NCI-H1048 (cell line): ENCODE measurements around the gene PRMT9.

ENCODE experiments used
- DNase-seq: peaks from one replicate; lab custom pipeline; 2025; lab: John Stamatoyannopoulos, UW

PRMT9 gene

DNA sequence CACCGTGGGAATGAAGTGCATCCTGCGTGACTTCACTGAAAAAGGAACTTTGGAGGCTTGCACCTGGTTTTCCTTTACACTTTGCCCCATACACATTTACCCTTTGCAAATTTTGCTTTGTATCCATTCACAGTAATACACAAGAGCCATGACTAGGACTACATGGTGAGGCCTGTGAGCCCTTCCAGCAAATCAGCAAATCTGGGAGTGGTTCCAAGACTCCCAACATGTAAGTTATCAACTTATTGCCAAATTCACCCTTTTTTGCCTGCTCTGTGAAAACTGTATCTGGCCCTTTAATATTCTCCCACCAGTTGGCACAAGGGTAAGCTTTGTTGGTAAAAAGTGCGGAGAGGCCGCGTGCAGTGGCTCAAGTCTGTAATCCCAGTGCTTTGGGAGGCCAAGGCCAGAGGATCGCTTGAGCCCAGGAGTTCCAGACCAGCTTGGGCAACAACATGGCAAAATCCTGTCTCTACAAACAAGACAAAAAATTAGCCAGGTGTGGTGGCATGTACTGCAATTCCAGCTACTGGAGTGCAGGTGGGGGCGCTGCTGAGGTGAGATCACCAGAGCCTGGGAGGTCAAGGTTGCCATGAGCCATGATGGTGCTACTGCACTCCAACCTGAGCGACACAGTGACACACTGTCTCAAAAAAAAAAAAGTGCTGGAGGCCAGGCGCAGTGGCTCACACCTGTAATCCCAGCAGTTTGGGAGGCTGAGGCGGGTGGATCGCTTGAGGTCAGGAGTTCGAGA, 5.0 kb downstream of the PRMT9 start:
- no peak for DNase-seq

DNA sequence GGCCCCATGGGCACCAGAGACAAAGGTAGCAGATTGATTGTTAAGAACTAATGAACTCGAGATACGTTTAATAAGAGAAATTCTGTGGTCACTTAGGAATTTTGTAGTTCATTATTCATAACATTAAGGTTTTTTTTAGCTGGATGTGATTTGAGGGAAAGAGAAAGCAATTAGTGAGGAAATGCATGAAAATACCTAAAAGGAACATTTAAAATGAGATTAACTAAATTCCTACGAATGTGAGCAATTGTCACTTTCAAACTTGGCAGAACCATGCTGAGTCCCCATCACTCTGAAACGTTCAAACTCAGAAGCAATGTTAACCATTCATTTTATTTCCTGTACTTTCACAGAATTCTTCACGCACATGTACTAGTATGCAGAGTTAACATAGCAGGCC, 5.9 kb downstream of the PRMT9 start:
- DNase-seq: no peak

DNA sequence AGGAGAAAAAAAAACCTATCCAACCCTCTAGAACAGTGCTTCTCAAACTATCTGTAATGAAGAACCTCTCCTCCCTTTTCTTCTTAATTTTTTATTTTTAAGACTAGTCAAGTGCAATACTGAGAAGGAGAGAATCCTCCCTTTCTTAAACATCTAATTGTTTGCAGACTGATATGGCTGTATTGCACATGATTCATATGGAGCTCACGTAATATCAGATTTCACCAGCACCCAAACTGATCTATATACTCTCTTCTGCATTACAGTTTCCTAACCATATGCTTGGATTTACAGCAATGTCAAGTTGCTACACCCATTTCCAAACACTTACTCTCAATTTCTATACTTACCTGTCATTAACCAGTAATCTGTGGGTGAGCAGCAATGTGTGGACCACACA, 9.5 kb downstream of the PRMT9 start:
- no peak for DNase-seq

DNA sequence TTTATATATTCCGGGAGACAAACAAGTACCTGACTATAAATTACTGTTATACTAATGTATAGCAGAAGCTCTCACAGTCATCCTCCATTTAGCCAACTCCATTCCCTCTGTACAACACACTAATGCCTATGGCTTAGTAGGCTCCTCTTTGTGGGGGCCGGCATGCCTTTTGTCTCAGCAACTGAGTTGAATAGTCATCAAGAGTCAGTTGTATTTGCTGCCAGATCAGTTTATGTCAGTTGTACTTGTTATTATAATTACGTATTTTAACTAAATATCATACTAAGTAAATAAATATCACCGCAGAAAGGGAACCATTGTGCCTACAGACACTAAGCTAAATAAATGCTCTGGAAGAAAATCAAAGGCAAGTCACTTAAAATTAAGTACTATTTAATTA, 9.9 kb downstream of the PRMT9 start:
- DNase-seq: no peak

DNA sequence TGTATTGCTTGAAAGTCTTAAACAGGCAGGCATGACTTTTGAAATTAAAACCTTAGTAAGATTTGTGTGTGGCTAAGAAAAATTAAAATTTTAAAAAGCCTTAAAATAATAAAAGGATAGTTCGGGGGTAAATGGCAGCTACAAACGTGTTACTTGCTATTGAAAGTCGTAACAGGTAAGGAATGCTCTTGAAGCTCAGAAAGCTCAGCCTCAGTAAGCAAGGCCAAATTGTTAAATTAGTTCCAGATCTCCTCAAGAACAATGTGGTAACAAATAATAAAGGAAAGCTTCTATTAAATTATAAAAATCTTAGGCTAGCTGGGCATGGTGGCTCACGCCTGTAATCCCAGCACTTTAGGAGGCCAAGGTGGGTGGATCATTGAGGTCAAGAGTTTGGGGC, 25.5 kb downstream of the PRMT9 start:
- no peak for DNase-seq

DNA sequence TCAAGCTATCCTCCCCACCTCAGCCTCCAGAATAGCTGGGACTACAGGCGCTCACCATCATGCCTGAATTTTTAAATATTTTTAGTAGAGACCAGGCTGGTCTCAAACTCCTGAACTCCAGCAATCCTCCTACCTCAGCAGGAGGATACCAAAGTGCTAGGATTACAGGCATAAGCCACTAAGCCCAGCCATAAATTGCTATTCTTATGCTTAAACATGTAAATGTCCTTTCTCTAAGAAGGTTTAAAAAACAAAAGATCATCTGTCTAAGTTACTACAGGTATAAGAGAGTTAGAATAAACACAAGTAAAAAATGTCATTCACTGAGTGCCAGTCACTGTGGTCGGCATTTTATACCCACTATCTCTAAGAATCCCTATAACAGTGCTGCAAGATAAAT, 28.3 kb downstream of the PRMT9 start:
- DNase-seq: no peak

DNA sequence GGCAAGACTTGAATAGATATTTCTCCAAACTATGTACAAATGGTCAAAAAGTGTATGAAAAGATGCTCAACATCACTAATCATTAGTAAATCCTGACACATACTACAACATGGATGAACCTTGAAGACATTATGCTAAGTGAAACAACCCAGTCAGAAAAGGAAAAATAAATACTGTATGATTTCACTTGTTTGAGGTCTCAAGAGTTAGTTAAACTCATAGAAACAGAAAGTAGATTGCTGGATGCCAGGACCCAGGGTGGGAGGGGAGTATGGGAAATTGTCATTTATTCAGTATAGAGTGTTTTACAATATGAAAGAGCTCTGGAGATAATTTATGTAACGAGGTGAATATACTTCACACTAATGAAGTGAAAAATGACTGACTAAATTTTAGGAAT, 32.4 kb downstream of the PRMT9 start:
- DNase-seq: no peak

DNA sequence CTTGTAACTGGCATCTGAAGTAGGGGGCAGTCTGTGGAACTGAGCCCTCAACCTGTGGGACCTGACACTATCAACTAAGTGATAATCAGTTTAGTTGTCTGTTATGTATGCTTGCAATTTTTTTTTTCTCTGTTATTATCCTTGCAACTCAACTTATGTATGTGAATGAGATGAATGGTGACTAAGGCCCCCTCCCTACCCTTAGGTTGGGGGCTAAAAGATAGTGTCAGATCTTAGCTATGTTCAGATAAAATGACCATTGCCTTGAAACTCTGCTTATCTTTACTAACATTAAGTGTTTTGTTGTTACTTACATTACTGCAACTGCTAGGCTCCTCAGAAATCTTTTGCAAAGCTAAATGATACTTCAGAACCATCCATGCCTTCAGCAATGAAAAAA, 35.3 kb downstream of the PRMT9 start:
- no peak for DNase-seq

DNA sequence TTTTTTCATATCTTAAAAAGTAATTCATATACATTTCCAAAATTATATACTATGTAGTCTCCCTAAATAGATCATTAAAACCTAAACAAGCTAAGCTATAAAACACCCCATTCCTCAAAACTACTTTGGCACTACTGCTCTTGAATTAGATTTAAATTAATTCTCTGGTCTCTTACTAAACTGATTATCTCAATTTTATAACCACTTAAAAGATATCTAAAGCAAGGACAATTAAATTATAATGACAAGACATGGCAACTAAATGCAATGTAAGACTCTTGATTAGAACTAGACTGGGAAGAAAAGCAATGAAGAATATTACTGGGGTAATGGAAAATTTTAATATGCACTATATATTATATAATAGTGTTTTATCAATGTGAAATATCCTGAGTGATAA, 38.9 kb downstream of the PRMT9 start:
- DNase-seq: no peak

DNA sequence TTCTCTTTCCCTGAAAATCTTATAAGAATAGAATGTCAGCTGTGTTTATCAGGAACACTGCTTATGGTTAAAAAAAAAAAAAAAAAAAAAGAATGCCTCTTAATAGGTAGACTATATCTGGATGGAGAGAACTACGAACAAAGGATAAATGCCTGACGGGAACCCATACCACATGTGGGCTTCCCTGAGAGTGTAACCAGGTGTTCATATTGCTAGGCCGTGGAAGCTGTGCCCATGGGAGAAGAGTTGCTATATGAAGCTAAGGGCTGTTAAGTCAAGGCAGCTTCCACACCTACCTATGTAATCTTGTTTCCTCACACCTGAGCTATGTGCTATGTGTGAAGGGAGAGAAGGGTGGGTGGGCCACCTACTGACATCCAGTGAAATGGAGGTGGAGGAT, 39.5 kb downstream of the PRMT9 start:
- DNase-seq: no peak

DNA sequence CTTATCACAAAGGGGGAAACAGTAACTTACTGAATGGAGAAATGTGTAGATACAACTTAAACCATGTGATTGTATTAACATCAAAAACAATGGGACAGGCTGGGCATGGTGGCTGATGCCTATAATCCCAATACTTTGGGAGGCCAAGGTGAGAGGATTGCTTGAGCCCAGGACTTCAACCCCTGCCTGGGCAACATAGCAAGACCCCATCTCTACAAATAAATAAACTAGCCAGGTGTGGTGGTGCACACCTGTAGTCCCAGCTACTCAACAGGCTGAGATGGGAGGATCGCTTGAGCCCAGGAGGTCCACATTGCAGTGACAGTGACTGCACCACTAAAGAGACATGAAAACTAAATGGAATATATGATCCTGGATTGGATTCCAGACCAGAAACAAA, 40.3 kb downstream of the PRMT9 start:
- no peak for DNase-seq

DNA sequence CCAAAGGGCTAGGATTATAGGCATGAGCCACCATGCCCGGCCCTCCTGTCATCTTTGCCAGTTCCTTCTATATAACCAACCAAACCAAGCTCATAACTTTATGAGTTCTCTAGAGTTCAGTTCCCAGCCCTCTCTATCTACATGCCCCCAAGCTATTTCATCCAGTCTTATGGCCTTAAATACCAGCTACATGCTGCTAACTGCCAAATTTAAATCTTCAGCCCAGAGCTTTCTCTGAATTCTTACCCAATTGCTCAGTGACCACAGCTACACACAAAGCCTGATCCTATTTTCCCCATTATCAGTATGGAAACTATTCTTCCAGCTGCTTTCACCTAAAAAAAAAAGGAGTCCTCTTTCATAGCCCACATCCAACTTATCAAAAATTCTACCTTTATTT, 43.6 kb downstream of the PRMT9 start:
- DNase-seq: no peak

DNA sequence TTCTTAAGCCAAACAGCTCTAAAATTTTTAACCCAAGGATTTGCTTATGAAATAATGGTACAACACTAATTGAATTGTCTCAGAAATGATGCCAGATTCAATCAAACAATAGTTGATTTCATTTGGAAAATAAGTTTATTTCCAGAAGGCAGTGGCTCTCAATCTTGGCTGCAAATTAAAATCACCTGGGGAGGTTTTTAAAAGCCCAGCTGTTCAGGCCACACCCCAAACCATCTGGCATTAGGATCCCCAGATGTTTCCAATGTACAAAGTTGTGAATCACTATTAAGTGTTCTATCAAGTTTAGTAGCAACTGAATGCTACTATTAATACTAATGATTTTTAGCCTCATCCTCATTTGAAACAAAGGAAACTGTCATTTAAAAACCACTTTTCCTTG, 44.6 kb downstream of the PRMT9 start:
- no peak for DNase-seq

DNA sequence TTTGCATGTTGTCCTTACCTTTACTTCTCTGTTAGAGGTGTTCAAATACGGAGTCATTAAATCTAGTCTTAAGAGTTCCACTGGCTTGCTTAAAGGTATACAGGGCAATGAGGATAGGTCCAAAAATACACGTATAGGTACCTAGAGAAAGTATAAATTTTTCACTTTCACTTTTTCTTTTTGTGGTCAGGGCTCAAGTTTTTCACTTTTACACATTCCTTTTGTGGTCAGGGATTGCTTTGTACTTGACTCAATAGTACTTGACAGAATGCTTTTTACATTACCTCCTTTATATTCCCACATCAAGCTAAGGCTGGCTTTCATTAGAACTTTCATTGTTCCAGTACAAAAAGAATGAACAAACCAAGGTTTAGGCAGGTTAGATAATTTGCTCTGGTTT, 45.0 kb downstream of the PRMT9 start:
- DNase-seq: no peak

DNA sequence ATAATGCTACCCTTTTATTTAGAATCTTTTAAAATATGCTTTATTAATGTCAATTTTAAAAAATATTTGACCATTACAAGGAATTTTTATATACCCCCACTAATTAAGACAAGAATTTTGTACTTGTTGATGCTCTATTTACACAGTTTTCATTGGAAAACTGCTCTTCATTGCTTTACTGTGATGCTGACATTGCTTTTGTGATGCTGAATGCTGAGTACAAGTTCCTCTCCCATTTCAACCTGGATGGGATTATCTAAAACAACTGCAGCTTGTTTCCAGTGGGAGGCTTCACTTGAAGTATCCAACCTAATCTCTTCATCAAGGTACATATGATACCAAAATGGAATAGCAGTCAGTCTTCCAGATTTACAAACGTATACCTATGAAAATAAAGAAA, 45.6 kb downstream of the PRMT9 start:
- no peak for DNase-seq

DNA sequence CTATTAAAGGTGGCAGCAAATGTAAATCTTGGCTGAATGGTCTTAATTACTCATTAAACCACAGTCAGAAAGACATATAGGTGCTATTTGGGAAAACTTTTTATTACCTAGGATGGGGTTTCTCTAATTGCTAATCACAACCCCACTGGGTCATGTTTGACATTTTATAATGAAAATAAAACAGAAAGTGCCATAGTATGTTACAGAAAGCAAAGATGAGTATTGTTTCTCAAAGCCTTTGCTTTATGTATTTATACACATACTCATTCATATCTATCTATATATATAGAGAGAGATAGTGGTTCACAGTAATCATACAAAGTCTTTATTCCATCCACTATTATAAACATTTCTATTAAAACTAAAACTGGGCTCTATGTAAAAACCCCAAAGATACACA, 48.6 kb downstream of the PRMT9 start:
- DNase-seq: no peak

DNA sequence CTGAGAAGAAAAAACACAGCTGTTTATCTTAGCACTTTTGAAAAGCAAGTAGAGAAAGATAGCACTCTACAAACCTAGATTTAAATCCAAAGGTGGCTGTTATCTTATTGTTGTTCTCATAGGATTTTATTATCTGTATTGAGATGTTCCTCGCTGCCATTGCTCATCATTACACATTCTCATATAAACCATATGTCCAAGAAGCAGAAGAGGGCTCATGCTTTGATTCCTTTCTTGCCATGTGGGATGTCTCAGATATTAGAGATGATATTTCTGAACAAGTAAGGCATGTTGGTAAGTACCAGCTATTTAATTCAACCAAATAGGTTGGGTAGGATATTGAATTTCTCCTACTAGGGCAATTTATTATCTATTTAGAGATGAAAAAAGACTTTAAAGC, 50.3 kb downstream of the PRMT9 start:
- DNase-seq: no peak

DNA sequence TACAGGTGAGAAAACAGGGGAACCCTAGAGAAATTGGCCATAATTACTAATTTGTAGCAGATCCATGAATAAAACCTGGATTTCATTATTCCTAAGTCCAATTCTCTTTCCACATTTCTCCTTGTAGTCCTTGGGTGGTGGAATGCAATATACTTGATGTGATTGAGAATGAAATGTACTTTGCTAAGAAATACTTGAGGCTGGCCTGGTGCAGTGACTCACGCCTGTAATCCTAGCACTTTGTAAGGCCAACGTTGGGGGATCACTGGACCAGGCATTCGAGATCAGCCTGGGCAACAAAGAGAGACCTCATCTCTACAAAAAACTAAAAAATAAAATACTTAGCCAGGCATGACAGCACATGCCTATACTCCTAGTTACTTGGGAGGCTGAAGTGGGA, 50.9 kb downstream of the PRMT9 start:
- DNase-seq: no peak

DNA sequence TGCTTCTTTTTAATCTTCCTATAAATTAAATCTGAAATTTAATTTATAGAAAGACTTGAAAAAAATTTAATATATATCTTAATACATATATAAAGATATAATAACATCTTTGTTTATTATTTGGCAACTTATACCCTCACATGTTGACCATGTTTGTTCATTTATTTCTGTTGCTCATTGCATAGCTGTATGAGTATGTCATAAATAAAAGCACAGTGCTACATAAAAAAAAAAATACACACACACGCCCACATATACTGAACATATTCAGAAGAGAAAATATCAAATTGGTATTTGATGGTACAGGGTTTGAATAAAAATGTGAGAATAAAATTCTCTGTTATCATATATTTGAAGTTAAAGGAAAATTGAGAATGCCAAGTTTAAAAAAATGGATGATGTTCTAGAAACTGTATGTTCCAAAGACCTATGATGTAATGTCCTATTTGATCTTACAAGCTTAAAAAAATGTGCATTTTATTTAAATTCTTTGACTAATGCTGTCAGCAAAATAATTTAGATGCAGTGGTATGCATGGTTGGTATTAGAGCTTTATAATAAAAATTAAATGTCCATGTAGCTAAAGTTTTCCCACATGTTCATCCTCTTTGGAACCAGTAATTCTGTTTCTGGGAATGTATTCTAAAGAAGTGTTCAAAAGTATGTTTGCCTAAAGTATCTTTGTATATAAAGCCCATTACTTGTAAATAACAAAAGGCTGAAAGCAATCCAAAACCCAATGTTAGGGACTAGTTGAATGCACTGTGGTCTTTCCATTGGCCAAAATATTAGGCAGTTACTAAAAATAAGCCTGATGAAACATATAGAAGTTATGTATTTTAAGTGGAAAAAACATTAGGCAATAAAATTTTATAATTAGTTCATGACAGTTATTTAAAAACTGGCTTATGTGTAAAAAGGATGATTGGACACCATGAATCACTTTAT, 53.9 kb downstream of the PRMT9 start:
- no peak for DNase-seq

DNA sequence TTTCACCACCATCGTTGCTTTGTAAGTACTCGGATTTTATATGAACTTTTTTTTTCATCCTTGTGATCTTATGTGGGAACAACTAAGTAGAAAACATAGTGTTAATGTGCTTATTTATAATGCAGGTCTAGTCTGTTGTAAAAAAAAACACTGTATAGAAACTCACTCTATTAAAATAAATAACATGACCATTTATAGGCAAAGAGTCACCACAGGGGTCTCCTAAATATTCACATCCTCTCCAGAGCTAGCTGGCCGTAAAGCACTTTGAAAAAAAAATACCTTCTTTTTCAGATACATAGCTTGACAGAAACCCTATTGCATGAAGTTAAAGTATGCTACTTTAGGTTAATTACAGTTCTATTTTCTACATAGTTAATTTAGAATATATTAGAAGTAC, 55.5 kb downstream of the PRMT9 start:
- no peak for DNase-seq

DNA sequence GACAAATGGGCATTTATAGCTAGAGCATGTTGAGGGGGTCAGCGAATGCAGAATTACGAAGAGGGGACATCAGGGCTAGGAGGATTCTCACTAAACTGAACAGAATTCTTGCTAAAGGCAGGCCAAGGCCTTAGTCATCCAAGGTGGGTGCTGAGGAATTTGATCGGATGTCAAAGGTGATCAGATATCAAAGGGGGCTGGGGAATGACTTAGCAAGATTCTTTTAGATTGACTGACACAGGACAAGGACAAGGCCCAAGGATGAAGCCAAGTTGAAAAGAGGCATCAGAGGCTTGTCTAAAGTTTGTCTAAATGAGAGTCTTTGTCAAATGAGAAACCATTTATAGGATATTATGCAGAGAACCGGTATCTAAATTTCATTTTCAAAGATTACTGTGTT, 57.1 kb downstream of the PRMT9 start:
- no peak for DNase-seq

DNA sequence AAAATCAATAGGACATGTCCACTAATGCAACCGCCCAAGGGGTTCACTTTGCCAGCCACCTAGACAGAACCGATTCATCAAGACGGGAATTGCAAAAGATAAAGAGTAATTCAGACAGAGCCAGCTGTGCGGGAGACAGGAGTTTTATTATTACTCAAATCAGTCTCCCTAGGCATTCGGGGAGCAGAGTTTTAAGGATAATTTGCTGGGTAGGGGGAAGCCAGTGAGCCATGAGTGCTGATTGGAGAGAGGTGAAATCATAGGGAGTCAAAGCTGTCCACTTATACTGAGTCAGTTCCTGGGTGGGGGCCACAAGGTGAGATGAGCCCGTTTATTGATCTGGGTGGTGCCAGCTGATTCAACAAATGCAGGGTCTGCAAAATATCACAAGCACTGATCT, 58.2 kb downstream of the PRMT9 start:
- DNase-seq: no peak

DNA sequence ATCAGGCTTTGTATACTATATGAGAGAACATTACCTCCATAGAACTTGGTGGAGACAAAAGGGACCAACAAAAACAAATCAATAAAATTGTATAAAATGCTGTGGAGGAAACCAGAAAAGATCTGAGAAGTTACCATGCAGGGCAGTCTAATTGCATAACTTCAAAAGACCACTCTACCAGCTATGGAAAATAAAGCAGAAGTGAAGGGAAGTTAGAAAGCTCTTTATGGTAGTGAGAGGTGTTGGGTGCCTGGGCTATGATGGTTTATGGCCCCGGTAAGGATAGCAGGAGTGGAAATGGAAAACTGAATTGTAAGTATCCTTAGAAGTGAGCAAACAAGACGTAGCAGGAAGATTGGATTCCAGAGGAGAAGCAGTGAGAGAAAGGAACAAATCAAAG, 63.6 kb downstream of the PRMT9 start:
- DNase-seq: no peak
